SK-N-SH treated with all-trans-retinoic acid at 6 μM for 48 hours (cell line): Measurements from ENCODE around the gene C9orf85.

ENCODE experiments used
- ATAC-seq: fragments of 200-7000 bp; cut with Tn5 transposase; 3 replicates; pipeline ENCODE4 v1.9.1; 2020; ENCODE audit warnings: mild to moderate bottlenecking, moderate library complexity
- ARNTL ChIP-seq: fragments of 450-650 bp; formaldehyde crosslinking; IDR thresholded peaks from 2 replicates; pipeline ENCODE4 v1.5.0; 2020; ENCODE audit warnings: low read depth, mild to moderate bottlenecking, moderate library complexity, borderline replicate concordance
- BACH2 ChIP-seq: fragments of 250-450 bp; sonication (Bioruptor Pico); IDR thresholded peaks from 2 replicates; pipeline ENCODE4 v1.9.0; 2021; ENCODE audit warnings: mild to moderate bottlenecking, borderline replicate concordance
- ESRRG ChIP-seq: fragments of 250-450 bp; sonication (Bioruptor Pico); IDR thresholded peaks from 2 replicates; pipeline ENCODE4 v1.6.1; 2021; ENCODE audit warnings: mild to moderate bottlenecking
- GLIS3 ChIP-seq: fragments of 250-450 bp; sonication (Bioruptor Pico); IDR thresholded peaks from 2 replicates; pipeline ENCODE4 v1.5.0; 2020; ENCODE audit warnings: mild to moderate bottlenecking, moderate library complexity
- ISL1 ChIP-seq: fragments of 250-450 bp; sonication (Bioruptor Pico); IDR thresholded peaks from 2 replicates; pipeline ENCODE4 v2.1.2; 2022; ENCODE audit warnings: mild to moderate bottlenecking, moderate library complexity
- OSR1 ChIP-seq: fragments of 250-450 bp; sonication (Bioruptor Pico); IDR thresholded peaks from 2 replicates; pipeline ENCODE4 v1.8.0; 2022; ENCODE audit warnings: moderate library complexity, mild to moderate bottlenecking, inconsistent platforms
- POU6F1 ChIP-seq: fragments of 250-450 bp; sonication (Bioruptor Pico); IDR thresholded peaks from 2 replicates; pipeline ENCODE4 v1.8.0; 2021; ENCODE audit warnings: low read depth, mild to moderate bottlenecking, moderate library complexity, borderline replicate concordance
- PPARA ChIP-seq: fragments of 250-450 bp; sonication (Bioruptor Pico); IDR thresholded peaks from 2 replicates; pipeline ENCODE4 v1.5.0; 2020; ENCODE audit warnings: mild to moderate bottlenecking, borderline replicate concordance
- RARB ChIP-seq: fragments of 250-450 bp; sonication (Bioruptor Pico); IDR thresholded peaks from 2 replicates; pipeline ENCODE4 v1.8.0; 2021; ENCODE audit warnings: mild to moderate bottlenecking, moderate library complexity
- SNAI2 ChIP-seq: fragments of 250-450 bp; sonication (Bioruptor Pico); IDR thresholded peaks from 2 replicates; pipeline ENCODE4 v1.5.0; 2020; ENCODE audit warnings: mild to moderate bottlenecking, moderate library complexity
- TCF4 ChIP-seq: fragments of 250-450 bp; sonication (Bioruptor Pico); IDR thresholded peaks from 2 replicates; pipeline ENCODE4 v1.8.0; 2021; ENCODE audit warnings: mild to moderate bottlenecking, moderate library complexity, borderline replicate concordance
- TSHZ2 ChIP-seq: fragments of 250-450 bp; sonication (Bioruptor Pico); IDR thresholded peaks from 2 replicates; pipeline ENCODE4 v1.5.0; 2020; ENCODE audit warnings: mild to moderate bottlenecking, moderate library complexity
- ZC3H10 ChIP-seq: fragments of 250-450 bp; sonication (Bioruptor Pico); IDR thresholded peaks from 2 replicates; pipeline ENCODE4 v1.5.1; 2021; ENCODE audit warnings: mild to moderate bottlenecking, moderate library complexity
- ZFP3 ChIP-seq: fragments of 250-450 bp; sonication (Bioruptor Pico); IDR thresholded peaks from 2 replicates; pipeline ENCODE4 v1.5.0; 2020; ENCODE audit warnings: mild to moderate bottlenecking, moderate library complexity
- ZFP30 ChIP-seq: fragments of 450-650 bp; formaldehyde crosslinking; IDR thresholded peaks from 2 replicates; pipeline ENCODE4 v1.5.0; 2022; ENCODE audit warnings: mild to moderate bottlenecking, moderate library complexity
- ZNF70 ChIP-seq: fragments of 450-650 bp; formaldehyde crosslinking; IDR thresholded peaks from 2 replicates; pipeline ENCODE4 v1.5.0; 2020; ENCODE audit warnings: mild to moderate bottlenecking, moderate library complexity

The C9orf85 gene

GRCh38 chr9:71928376-71928775 is 16.9 kb downstream of the C9orf85 start:
- no peak for TF ChIP-seq ZFP3 (CRISPR knock-in tag)
- no peak for TF ChIP-seq GLIS3 (CRISPR knock-in tag)
- TF ChIP-seq POU6F1: no peak
- TF ChIP-seq PPARA (CRISPR knock-in tag): no peak
- TF ChIP-seq ZNF70 (CRISPR knock-in tag): no peak
- TF ChIP-seq ISL1 (CRISPR knock-in tag): no peak
- TF ChIP-seq OSR1 (CRISPR knock-in tag): no peak
- no peak for TF ChIP-seq ZC3H10
- no peak for TF ChIP-seq BACH2 (CRISPR knock-in tag)
- no peak for TF ChIP-seq ARNTL (CRISPR knock-in tag)
- ATAC-seq: no peak

- no peak for ATAC-seq
- TF ChIP-seq ISL1 (CRISPR knock-in tag) (no peak), POU6F1 (no peak), RARB (CRISPR knock-in tag) (no peak), ZNF70 (CRISPR knock-in tag) (no peak), ZC3H10 (no peak), PPARA (CRISPR knock-in tag) (no peak), BACH2 (CRISPR knock-in tag) (no peak)
Observed at GRCh38 chr9:71928806-71929205, 17.4 kb downstream of the C9orf85 start.

- no peak for TF ChIP-seq ZFP3 (CRISPR knock-in tag)
- TF ChIP-seq SNAI2 (CRISPR knock-in tag): no peak
- TF ChIP-seq ZFP30: no peak
- TF ChIP-seq OSR1 (CRISPR knock-in tag): no peak
- TF ChIP-seq ZC3H10: no peak
- TF ChIP-seq RARB (CRISPR knock-in tag): no peak
- no peak for TF ChIP-seq PPARA (CRISPR knock-in tag)
- no peak for ATAC-seq
Observed at GRCh38 chr9:71929223-71929622, 17.8 kb downstream of the C9orf85 start.

- peak; percentile 53 for ATAC-seq
- TF ChIP-seq ESRRG (CRISPR knock-in tag) (no peak), TSHZ2 (no peak)
Observed at GRCh38 chr9:71929791-71930440, 18.5 kb downstream of the C9orf85 start.

- no peak for ATAC-seq
- TF ChIP-seq RARB (CRISPR knock-in tag) (no peak), POU6F1 (no peak), BACH2 (CRISPR knock-in tag) (no peak), ZFP30 (no peak), PPARA (CRISPR knock-in tag) (no peak), SNAI2 (CRISPR knock-in tag) (no peak), ZFP3 (CRISPR knock-in tag) (no peak), ZC3H10 (no peak), TSHZ2 (no peak), TCF4 (no peak)
Observed at GRCh38 chr9:71931166-71931565, 19.7 kb downstream of the C9orf85 start.
